DND-41 (cell line): ENCODE data around the gene PRKCZ.

Experiments
- CTCF ChIP-seq: IDR thresholded peaks from 2 replicates; pipeline ENCODE4 v1.5.1; 2012; ENCODE audit warnings: borderline replicate concordance, low read length, moderate library complexity, mild to moderate bottlenecking; ENCODE audit not compliant: poor library complexity, severe bottlenecking; ENCODE audit errors: extremely low read depth
- EZH2 ChIP-seq: IDR thresholded peaks from 3 replicates; pipeline ENCODE4 v1.6.1; 2012; ENCODE audit warnings: borderline replicate concordance, low read depth, mild to moderate bottlenecking, moderate library complexity, low read length, inconsistent platforms; ENCODE audit not compliant: severe bottlenecking

DNA sequence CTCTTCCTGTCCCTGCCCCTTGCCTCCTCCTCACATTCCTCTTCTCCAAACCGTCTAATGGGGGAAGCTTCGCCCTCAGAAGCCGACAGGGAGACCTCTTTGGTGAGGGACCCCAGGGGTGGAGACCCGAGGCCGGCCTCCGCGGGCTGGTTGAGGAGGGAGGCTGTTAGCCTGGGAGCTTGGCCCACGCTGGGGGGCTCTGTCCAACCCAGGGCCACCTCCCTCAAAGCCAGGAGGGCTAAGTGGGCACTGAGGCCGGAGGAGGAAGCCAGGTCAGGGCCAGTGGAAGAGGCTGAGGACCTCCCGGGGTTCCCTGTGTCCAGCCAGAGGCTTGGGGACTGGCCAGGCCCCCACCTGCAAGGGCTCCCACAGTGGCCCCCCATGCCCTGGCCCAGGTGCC is 25.8 kb upstream of the PRKCZ start:
- TF ChIP-seq EZH2, result no peak
- no peak for TF ChIP-seq CTCF
